ENCODE measurements around the gene ITIH2.

DNA sequence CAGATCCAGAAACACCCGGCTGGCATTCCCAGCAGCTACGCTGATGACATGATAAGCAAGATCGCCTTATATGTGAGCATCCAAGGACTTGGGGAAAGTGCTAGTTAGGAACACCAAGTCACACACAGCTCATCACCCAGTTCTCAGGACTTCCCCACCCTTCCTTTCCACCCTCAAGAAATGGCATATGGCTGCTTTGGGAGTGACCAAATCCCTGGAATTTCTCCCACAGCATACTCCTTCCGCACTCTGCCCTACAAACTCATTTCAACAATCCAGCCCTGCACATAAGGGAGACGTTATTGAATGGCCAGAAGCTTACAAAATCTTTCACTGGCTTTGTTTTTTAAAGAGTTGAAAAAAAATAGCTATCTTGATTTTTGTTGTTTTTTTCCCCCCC is 40.6 kb upstream of the ITIH2 start:
- TF ChIP-seq CTCF (IDR thresholded peaks at IDR 0.05) (no peak), EP300 (IDR thresholded peaks at IDR 0.05) (no peak), POLR2AphosphoS5 (IDR thresholded peaks at IDR 0.05) (no peak), POLR2A (IDR thresholded peaks at IDR 0.05) (no peak)

Measured in sigmoid colon (tissue), 4 donors.